Body of pancreas (tissue), 4 donors: ENCODE measurements around the gene PPL. TPM values are rescaled to one million over a fixed set of nuclear protein-coding genes. Genes with fewer than 3 reads are reported as not detected.

ENCODE experiments used
- ATAC-seq: fragments of 150-250 bp; one replicate; pipeline ENCODE4 v1.9.1; 2016
- DNase-seq, 4 donors: peaks; one replicate each; pipeline ENCODE4 v3.0.0-alpha.2; 2019
- H3K27ac ChIP-seq, 4 donors: fragments of 200-600 bp; sonication (generic); 1 replicate in 3 of 4; 2 replicates in 1 of 4; pipeline versions ENCODE4 v1.5.1 to v1.6.1; 2016 to 2019; ENCODE audit warnings: mild to moderate bottlenecking in 1 of 4, mixed read lengths in 1 of 4, moderate library complexity in 1 of 4
- H3K27me3 ChIP-seq, 2 donors: fragments of 200-600 bp; sonication (generic); one replicate each; pipeline ENCODE4 v1.6.0; 2016; ENCODE audit warnings: mild to moderate bottlenecking in 1 of 2
- H3K36me3 ChIP-seq, 2 donors: fragments of 200-600 bp; sonication (generic); replicated peaks in 1 of 2; 2 replicates each; pipeline ENCODE4 v1.5.1; 2016; ENCODE audit warnings: low read depth in 2 of 2; ENCODE audit not compliant: insufficient read depth in 1 of 2
- H3K4me1 ChIP-seq: fragments of 200-600 bp; sonication (generic); one replicate; pipeline ENCODE4 v1.6.0; 2016
- H3K4me3 ChIP-seq, 2 donors: fragments of 200-600 bp; sonication (generic); 1 replicate in 1 of 2; 2 replicates in 1 of 2; pipeline ENCODE4 v1.5.1; 2016 to 2019
- H3K9me3 ChIP-seq, 3 donors: fragments of 200-600 bp; sonication (generic); 1 replicate in 2 of 3; 2 replicates in 1 of 3; pipeline ENCODE4 v1.5.1; 2016
- POLR2A ChIP-seq, 3 donors: fragments of 450-650 bp; IDR thresholded peaks; one replicate each; pipeline ENCODE4 v1.6.1; 2016; ENCODE audit warnings: antibody characterized with exemption in 3 of 3, mild to moderate bottlenecking in 2 of 3
- WGBS, 2 donors: methylation state at CpG; one replicate each; pipeline ENCODE4 v1.1.5; 2017; 5-methylcytosine and 5-hydroxymethylcytosine counted together
- intact Hi-C: fragments of 100-400 bp; cut with DNase I; formaldehyde crosslinking; loops from one replicate; pipeline ENCODE4 v1.15.1; 2023
- total RNA-seq, 2 donors: library from RNA; depleted of rRNA; stranded (reverse); fragments of >200 nt; gene quantifications; one replicate each; pipeline ENCODE4 v1.1.0, GENCODE V29; 2016
- TF ChIP-seq, protein P1 (sequence below), 7 experiments: fragments of 450-650 bp in 4 of 7; fragments of 200-600 bp in 3 of 7; sonication (generic) in 3 of 7; IDR thresholded peaks; one replicate each; pipeline ENCODE4 v1.5.1; 2016 to 2019; ENCODE audit warnings: antibody characterized with exemption in 7 of 7

The PPL gene
- total RNA-seq, 2 donors from 2014 or later, result 20.2 to 26.0 TPM

DNA sequence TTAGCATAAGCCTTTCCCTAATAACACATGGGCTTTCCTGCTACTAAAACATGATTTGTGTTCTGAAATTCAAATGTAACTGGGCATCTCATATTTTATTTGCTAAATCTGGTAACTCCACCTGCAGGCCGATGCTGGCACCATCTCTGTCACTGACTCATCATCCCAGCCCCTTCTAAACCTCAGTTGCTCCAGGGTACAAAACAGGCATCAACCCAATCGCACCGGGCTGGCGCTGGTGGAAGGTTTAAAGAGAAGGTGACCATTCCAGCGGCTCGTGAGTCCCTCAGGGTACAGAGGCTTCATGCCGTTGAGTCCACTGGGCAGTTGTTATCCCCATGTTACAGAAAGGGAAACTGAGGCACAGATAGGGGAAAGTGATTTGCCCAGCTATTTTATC is 27.1 kb downstream of the PPL start:
- intact Hi-C loops, result no loop called here
- H3K4me3 ChIP-seq, result no peak overlapping the region
- 89 to 93% methylated on average over 4 to 7 of the region's 7 CpGs for WGBS, 2 donors

DNA sequence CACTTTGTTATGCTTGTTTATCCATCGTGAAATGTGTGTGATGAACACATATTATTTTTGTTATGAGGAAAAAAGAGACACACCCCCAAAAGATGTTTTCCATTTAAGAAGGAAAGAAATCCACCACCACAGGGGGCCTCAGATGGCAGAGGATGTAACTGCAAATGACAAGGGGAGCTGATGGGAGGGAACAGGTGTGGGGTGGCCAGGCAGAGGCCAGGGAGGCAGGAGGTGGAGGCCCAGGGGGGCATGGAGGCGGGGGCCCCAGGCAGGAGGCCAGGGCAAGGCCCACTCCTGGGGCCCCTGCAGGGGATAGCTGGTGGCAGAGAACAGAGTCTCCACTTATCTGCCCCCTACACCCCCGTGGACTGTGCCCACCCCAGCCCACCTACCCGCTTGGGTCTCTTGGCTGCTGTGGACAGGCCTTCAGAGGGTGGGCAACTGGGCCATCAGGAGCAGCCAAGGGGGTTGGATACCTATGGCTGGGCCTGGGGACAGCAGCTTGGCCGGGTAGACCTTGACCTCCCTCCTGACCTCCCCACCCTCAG is 28.0 kb downstream of the PPL start:
- H3K9me3 ChIP-seq, result no peaks in the 10 kb centered on the region
- H3K36me3 ChIP-seq, result no peaks in the 10 kb centered on the region
- WGBS, 2 donors, result 92% methylated on average over 5 of the region's 5 CpGs
- DNase-seq (no peak), ATAC-seq (no peak)
- TF ChIP-seq, protein P1, sequence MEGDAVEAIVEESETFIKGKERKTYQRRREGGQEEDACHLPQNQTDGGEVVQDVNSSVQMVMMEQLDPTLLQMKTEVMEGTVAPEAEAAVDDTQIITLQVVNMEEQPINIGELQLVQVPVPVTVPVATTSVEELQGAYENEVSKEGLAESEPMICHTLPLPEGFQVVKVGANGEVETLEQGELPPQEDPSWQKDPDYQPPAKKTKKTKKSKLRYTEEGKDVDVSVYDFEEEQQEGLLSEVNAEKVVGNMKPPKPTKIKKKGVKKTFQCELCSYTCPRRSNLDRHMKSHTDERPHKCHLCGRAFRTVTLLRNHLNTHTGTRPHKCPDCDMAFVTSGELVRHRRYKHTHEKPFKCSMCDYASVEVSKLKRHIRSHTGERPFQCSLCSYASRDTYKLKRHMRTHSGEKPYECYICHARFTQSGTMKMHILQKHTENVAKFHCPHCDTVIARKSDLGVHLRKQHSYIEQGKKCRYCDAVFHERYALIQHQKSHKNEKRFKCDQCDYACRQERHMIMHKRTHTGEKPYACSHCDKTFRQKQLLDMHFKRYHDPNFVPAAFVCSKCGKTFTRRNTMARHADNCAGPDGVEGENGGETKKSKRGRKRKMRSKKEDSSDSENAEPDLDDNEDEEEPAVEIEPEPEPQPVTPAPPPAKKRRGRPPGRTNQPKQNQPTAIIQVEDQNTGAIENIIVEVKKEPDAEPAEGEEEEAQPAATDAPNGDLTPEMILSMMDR (IDR thresholded peaks at IDR 0.05), result no peak
- TF ChIP-seq POLR2A (IDR thresholded peaks at IDR 0.05), result no peak
- intact Hi-C loops, result no loop called here
- H3K27ac ChIP-seq, result no peak overlapping the region
- no peaks in the 10 kb centered on the region for H3K4me1 ChIP-seq
- H3K4me3 ChIP-seq, result no peak overlapping the region
- H3K27me3 ChIP-seq, result no peaks in the 10 kb centered on the region

More for the DNA sequence above, 27.1 kb downstream of the PPL start:
- Histone ChIP-seq H3K9me3 (no peaks in the 10 kb centered on the region), H3K27me3 (no peaks in the 10 kb centered on the region), H3K4me1 (no peaks in the 10 kb centered on the region), H3K27ac (no peak overlapping the region), H3K36me3 (no peaks in the 10 kb centered on the region)
- DNase-seq (no peak), ATAC-seq (no peak)
- no peak for TF ChIP-seq POLR2A (IDR thresholded peaks at IDR 0.05)
- TF ChIP-seq, protein P1 (IDR thresholded peaks at IDR 0.05), result no peak

DNA sequence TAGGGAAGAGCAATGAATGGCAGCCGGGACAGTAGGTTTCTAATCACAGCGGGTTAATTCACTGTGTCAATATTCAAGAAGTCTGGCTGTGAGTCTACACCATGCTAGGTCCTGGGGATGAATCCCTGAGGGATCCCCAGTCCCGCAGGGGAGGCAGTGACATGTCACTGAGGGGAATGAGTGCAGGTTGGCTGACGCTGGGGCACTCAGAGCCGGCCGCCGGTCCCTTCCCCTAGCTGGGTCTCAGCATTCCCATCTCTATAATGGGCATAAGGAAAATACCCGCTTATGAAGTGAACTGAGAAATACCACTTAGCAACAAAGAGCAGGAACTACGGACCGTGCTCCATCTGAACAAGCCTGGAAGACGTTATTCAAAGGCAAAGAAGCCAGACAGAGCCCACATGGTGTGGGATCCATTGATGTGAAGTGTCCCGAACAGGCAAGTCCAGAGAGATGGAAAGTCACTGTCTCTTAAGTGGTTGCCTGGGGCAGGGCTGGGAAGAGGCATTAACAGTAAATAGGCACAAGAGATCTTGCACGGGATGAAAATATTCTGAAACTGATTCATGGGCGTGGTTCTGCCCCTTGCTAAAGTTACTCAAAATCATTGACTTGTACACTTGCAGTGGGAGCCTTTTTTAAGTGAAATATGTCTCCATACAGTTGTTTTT is 31.9 kb downstream of the PPL start:
- DNase-seq (no peak), ATAC-seq (no peak)
- intact Hi-C loops, result no loop called here
- no peaks in the 10 kb centered on the region for H3K36me3 ChIP-seq
- no peaks in the 10 kb centered on the region for H3K9me3 ChIP-seq
- H3K27ac ChIP-seq, result no peak overlapping the region
- TF ChIP-seq, protein P1 (IDR thresholded peaks at IDR 0.05), result no peak
- TF ChIP-seq POLR2A (IDR thresholded peaks at IDR 0.05), result no peak
- no peaks in the 10 kb centered on the region for H3K27me3 ChIP-seq
- H3K4me3 ChIP-seq, result no peak overlapping the region
- H3K4me1 ChIP-seq, result no peaks in the 10 kb centered on the region
- WGBS, 2 donors, result 80 to 89% methylated on average over 10 to 14 of the region's 14 CpGs

DNA sequence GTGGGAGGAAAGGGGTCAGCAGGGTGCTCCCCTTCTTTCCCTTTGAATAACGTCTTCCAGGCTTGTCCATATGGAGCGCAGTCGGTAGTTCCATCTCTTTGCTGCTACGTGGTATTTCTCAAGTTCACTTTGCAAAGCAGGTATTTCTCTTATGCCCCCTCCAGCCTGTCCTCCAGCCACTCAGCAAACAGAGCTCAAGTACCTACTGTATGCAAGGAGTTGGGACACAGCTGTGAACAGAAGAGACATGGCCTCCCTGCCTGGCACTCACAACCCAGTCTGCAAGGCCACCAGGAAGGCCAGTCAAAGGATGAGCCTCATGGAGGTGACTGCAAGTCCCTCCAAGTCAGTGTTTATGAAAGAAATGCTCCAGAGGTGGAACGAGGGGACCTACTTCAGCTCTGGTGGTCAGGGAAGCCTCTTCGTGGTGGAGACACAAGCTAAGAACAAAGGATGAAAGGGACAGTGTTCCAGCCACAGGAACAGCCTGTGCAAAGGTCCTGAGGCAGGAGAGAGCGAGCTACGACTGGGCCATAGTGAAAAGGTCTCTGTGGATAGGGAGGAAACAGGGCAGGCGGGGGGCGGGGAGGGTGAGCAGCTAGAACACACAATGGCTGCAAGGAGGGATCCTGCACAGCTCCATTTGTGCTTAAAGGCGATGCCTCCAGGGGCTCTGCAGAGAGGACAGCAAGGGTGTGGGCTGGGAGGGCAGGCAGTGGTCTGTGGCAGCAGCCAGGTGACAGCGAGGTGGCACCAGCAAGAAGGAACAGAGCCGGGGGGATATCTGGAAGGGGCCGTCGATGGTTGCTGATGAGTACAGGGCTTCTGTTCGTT is 32.6 kb downstream of the PPL start:
- no peaks in the 10 kb centered on the region for H3K36me3 ChIP-seq
- H3K9me3 ChIP-seq, result no peaks in the 10 kb centered on the region
- ATAC-seq (no peak), DNase-seq (no peak)
- no peaks in the 10 kb centered on the region for H3K27me3 ChIP-seq
- no peak overlapping the region for H3K27ac ChIP-seq
- no peaks in the 10 kb centered on the region for H3K4me1 ChIP-seq
- no peak overlapping the region for H3K4me3 ChIP-seq
- 76 to 80% methylated on average over 16 of the region's 16 CpGs for WGBS, 2 donors
- intact Hi-C loops, result no loop called here
- TF ChIP-seq, protein P1 (IDR thresholded peaks at IDR 0.05), result no peak
